GM18909 (cell line): ENCODE results near the gene PLPP7.

Experiments
- ATAC-seq: cut with Tn5 transposase; IDR thresholded peaks from one replicate; pipeline ENCODE4 v1.9.1; 2021; ENCODE audit warnings: mild to moderate bottlenecking; ENCODE audit not compliant: unreplicated experiment, poor library complexity

PLPP7 gene

GRCh38 chr9:131302244-131303075, 12.9 kb downstream of the PLPP7 start:
- no peak for ATAC-seq

DNA sequence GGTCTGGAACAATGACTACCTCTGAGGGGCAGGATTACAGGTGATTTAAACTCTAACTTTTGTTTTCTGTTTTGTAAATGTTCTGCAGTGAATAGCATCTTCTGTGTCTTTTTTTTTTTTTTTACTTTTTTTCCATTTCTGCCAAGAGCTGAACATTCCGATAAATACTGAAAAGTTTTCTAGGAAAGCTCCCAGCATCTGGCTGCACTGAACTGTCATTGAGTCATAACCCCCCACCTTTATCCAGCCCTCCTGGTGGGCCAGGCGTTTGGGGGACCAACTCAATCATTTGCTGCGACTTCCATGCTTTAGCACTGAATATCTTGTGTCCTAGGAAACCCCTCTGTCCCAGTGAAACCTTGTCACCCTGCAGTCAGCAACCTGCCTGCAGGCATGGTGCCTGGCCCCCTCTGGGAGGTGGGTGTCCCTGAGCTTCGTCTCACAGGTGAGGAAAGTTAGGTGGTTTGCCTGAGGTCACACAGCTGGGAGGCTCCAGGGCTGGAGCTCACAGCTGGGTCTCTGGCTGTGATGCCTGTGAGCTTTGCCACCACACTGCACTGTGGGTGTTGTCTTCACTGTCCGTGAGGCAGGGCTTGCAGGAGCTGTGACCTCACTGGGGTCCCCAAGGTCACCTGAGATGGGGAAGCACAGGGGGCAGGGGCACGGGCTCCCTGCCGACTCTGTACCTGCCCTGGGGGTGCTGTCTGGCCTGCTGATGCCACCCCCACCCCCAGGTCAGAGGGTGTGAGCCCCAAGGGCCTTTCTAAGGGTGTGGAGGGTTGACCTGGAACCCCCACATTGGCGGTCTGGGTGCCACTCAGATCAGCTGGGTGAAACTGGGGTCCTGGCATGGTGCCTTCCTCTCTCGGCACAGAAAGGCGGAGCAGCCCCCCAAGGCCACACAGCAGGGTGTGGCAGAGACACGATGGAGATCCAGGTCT, 14.1 kb downstream of the PLPP7 start:
- no peak for ATAC-seq

DNA sequence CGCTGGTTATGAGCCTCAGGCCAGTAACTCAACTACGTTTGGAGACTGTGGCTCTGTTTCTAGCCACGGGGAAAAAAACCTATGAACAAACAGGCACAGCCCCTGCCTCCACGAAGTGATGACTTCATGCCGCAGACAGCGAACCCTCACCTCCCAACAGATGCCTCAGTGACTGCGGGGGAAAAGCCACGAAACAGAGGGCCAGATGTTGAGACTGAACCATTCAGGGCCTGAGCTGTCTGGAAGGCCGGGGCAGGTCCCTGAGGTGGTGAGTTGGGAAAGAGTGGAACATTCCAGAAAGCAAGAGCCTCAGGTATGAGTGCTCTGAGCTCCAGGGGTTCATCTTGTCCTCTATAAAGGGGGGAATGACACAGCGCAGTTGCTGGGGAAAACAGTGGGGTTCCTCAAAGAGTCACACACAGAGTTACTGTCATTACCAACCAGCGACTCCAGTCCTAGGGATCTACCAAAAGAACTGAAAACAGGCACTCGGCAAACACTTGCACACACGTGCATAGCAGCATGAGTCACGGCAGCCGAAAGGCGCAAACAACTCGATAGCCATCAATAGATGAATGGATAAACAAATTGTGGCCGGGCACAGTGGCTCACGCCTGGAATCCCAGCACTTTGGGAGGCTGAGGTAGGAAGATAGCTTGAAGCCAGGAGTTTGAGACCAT, 15.3 kb downstream of the PLPP7 start:
- ATAC-seq, result no peak

- no peak for ATAC-seq
These were observed 17.0 kb downstream of the PLPP7 start for GRCh38 chr9:131306397-131307004.

- ATAC-seq, result no peak
These were observed 18.5 kb downstream of the PLPP7 start for GRCh38 chr9:131307974-131308373.

DNA sequence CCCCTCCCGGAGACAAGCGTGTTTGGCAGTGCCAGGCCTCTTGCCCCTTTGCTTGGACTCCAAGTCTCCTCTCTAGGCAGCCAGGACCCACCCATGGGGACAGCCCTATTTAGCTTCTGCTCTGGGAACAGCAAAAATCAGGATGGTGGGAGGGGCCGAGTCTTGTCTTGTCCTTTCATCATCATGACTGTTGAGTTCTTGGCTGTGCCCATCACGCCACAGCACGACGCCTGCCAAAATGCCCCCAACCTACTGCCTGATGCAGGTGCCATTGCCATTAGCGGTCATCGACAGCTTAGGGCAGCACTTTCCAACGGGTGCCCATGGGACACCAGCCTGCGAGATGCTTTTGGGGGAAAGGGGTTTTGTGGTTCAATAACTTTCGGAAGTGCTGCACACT, 18.9 kb downstream of the PLPP7 start:
- no peak for ATAC-seq

GRCh38 chr9:131308906-131309529, 19.5 kb downstream of the PLPP7 start:
- no peak for ATAC-seq

- ATAC-seq, result no peak
These were observed 20.2 kb downstream of the PLPP7 start for GRCh38 chr9:131309530-131310276.

DNA sequence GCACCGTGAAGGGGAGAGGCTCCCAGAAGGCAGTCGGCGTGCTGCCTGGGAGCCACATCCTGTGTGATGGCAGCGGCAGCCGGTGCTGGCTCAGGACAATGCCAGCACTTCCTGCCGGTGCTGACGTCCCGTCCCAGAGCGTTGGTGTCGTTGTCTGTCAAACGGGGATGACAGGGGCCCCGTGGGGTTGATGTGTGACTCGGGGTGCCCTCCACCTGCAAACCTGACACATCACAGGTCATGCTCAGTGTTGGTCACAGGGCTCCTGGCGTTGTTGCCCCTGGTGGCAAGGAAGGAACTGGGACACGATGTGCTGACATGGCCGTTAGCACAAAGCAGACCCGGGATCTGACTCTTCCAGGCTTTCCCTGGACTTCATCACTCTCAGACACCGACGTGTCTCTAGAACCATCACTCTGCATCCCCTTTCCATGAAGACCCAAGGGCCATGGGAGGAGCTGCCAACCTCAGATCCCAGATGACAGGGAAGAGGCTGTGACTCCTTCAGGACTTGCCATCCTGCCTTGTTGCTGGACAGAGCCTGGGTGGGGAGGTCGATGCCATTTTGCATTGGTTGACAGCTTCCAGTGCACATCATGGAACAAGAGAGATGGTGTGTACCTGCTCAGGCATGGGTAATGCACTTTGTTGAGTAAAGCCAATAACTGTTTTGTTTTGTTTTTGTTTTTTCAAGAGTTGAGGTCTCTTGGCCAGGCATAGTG, 21.5 kb downstream of the PLPP7 start:
- no peak for ATAC-seq

- ATAC-seq, result no peak
These were observed 22.7 kb downstream of the PLPP7 start for GRCh38 chr9:131312246-131312645.

DNA sequence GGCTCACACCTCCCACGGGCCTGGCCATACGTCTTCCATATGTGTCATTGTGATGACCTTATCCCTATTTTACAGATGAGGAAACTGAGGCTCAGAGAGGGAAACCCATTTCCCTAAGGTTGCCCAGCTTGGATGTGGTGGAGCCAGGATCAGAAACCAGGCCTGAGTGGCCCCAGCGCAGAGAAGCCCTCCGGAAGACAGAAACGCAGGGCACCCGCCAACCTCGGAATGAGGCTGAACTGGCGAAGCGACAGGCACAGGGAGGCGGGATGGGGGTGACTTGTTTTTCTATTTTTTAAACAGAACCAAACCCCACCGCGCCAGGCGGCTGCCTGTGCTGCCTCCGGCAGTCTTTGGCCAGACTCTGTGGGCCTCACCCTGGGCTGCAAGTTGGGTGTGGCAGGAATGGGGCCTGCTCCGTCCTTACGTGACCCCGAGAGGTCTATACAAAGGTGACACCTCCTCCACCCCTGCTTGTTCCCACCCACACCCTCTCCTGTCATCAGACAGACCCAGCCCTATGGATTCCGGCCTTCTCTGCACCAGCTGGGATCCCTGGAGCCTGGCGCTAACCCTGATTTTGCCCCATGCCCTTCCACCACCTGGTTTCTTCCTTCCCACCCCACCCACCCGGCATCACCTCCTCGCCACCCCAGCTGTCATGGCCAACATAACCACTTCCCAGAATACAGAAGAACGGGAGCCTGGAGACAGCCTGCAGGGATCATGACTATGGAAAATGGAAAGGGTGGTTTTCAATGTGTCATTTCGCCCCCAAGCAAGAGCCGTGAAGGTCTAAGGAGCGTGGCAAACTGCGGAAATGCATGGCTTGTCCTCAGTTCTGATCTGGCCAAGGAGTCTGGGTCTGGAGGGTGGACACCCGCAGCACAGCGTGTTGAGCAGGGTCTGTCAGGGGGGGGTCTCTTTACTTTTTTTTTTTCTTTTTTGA, 23.6 kb downstream of the PLPP7 start:
- ATAC-seq, result no peak

DNA sequence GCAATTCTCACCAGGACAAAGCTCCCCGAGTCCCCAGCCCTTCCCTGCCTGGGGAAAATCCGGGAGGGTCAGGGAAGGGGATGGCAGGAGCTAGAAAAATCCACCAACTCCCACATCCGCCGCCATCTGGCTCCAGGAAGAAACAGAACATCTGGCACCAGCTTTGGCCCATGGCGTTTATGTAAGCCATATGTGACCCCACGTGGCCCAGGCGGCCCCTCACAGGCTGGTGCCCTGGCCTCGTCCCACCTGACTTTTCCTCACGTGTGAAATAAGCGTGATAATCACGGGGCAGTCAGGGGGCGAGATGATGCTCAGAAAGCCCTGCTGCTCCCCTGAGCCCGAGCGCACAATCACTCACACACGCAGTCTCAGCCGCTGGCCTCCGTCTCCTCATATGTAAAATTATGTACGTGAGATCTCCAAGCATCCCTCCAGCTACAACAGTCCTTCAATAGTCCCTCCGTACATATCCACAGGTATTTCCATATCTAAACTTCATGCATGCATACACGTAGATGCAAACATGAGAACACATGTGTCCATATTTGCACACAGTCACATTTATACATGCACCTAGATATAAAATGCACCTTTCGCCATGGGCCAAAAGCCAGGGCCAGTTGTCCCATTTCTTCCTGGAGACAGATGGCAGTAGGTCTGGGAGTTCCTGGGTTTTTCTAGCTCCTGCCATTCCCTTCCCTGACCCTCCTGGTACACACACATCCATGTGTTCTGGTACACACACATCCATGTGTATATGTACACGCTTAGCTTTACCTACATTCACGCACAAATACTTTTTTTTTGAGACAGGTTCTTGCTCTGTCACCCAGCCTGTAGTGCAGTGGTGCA, 28.9 kb downstream of the PLPP7 start:
- ATAC-seq, result no peak

DNA sequence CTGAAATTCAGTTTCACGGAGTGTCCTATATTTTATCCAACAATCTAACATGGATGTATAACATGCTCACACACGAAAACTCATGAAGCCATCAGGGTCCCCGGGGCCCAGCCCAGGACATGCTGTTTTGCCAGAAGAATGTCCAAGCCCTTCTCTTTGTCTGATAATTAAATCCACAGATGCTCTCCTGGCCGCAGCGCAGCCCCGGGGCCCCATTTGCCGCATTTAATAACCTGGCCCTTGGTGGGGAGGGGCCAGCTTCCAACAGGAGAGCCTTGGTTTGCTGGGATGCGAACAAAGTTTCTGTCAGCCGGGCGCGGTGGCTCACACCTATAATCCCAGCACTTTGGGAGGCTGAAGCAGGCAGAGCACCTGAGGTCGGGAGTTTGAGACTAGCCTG, 30.0 kb downstream of the PLPP7 start:
- ATAC-seq, result no peak

- ATAC-seq, result no peak
These were observed 30.6 kb downstream of the PLPP7 start for GRCh38 chr9:131320031-131320685.

DNA sequence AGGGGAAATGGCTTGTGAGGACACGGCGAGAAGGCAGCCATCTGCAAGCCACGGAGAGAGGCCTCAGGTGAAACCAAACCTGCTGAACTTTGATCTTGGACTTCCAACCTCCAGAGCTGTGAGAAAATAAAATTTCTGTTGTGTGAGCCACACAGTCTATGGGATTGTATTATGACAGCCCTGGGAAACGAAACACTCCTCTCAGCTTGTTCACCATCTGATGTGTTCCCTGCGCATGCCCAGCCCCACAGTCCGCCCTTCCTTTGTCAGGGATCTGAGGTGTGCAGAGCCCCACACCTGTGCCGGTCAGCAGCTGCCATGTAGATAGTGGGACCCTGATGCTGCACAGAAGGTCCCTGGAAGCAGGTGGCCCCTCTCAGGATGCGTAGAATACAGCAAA, 34.1 kb downstream of the PLPP7 start:
- ATAC-seq, result no peak
